ENCODE data around the gene NUDT9.
A peak's percentile ranks its signal among the peaks of the same experiment; 100 is the strongest.

The NUDT9 gene

GRCh38 chr4:87499403-87500091 lies 77.2 kb downstream of the NUDT9 start:
- no peak for TF ChIP-seq CTCF (IDR thresholded peaks at IDR 0.05; ENCODE audit: low read depth, low read length, missing control alignments)
- no peak overlapping the region for H3K4me3 ChIP-seq (replicated peaks; ENCODE audit: low read depth, low read length)
- DNase-seq (ENCODE audit: extremely low read depth, low read depth): no peak

- no peak for TF ChIP-seq CTCF (IDR thresholded peaks at IDR 0.05; ENCODE audit: low read depth, low read length, missing control alignments)
- no peak for DNase-seq (ENCODE audit: extremely low read depth, low read depth)
- H3K4me3 ChIP-seq (replicated peaks; ENCODE audit: low read depth, low read length): no peak overlapping the region
Observed at GRCh38 chr4:87500092-87500462, 77.7 kb downstream of the NUDT9 start.

GRCh38 chr4:87502580-87503238 lies 80.3 kb downstream of the NUDT9 start:
- no peak for TF ChIP-seq CTCF (IDR thresholded peaks at IDR 0.05; ENCODE audit: low read depth, low read length, missing control alignments)
- no peak overlapping the region for H3K4me3 ChIP-seq (replicated peaks; ENCODE audit: low read depth, low read length)
- DNase-seq (ENCODE audit: extremely low read depth, low read depth): no peak

- H3K4me3 ChIP-seq (replicated peaks; ENCODE audit: low read depth, low read length): no peak overlapping the region
- peak; percentile 31 for TF ChIP-seq CTCF (IDR thresholded peaks at IDR 0.05; ENCODE audit: low read depth, low read length, missing control alignments)
- DNase-seq (ENCODE audit: extremely low read depth, low read depth): no peak
Observed at GRCh38 chr4:87505862-87506261, 83.5 kb downstream of the NUDT9 start.

GRCh38 chr4:87506974-87507701 lies 84.8 kb downstream of the NUDT9 start:
- H3K4me3 ChIP-seq (replicated peaks; ENCODE audit: low read depth, low read length): no peak overlapping the region
- no peak for TF ChIP-seq CTCF (IDR thresholded peaks at IDR 0.05; ENCODE audit: low read depth, low read length, missing control alignments)
- no peak for DNase-seq (ENCODE audit: extremely low read depth, low read depth)
